Fibroblast of peridontal ligament (primary cell): ENCODE data around the gene EXD3.

Experiments used
- DNase-seq: peaks from one replicate; pipeline ENCODE4 v3.0.0-alpha.2; 2010; ENCODE audit errors: extremely low read depth

EXD3 gene

DNA sequence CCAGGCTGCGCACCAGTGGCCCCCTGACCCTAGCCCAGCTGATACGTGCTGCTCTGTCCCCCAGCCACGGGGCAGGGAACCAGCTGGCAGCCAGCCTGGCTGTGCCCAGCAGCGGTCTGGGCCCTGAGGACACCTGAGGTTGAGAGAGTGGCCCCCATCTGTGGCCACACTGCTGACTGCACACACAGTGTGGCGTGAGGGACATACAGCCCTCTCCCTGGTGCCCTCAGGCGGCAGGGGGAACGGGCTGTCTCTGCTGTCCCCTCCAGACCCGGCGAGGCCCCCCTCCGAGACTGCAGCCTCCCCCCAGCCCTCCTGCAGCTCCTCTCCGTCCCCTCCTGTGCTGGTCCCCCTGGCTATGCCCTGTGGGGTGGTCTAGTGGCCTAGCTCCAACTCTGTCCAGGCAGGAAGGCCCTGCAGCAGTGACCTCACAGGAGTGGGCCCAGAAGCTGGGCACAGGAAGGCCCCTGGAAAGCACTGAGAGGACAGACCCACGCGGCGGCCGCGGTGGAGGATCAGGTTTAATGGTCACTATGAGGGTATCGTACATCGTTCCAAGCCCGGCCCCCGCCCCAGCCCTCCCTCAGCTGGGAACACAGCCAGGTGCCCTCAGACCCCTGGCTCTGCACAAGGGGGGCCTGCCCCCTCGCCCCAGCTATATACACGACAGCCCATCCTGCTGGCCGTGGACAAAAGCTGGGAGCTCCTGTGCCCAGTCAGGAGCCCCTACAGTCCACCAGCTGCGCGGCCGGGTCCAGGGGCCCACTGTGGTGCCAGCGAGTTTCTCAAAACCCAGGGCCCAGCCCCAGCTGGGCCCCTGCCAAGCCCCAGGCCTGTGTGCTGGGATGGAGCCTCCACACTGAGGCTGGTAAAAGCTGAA lies 25.0 kb upstream of the EXD3 start:
- DNase-seq = no peak

DNA sequence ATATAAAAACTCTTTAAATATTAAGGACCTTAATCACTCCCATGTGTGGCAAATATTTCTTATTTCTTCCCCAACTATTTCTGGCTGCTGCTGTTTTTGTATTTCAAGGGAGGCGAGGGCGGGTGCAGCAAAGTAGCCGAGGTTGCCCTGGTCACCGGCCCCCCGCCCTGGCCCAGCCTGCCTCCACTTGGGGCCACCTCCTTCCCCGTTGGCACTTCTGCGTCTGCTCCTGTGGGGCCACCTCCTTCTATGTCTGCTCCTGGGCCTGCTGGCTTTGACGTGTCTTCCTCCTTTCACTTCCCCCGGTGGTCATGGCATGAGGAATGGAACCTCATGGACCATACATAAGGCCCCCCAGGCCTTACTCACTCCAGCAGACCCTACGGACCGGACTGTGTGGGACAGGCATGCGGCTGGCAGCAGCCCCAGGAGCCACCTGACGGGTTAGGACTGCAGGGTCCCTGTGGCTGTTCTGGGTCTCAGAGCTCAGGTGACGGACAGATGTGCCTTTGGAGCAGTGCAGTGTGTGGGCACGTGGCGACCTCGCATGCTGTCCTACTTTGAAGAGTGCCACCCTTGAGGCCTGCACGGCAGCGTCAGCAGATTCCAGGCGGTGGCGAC lies 24.0 kb upstream of the EXD3 start:
- DNase-seq = peak; percentile 41

DNA sequence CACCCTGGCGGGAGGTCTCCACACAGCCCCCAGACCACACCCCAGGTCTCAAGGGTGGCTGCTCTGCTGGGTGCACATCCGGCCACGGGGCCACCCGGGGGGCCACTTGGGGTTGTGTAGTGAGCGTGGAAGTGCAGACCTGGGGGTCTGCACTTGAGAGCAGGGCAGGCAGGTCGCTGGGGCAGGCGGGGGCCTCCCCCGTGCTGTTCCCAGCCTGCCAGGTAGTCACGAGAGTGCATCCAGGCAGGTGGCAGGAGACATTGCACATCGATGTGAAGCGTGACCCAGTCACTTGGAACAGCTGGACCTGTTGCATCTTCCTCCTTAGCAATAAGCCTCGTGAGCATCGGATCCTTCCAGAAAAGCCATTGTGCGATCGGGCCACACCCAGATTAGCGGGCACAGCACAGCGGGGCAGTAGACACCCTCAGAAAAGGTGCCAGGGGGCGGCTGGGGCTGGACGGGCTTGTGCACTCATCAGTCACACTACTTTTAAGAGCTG lies 23.0 kb upstream of the EXD3 start:
- DNase-seq = no peak

DNA sequence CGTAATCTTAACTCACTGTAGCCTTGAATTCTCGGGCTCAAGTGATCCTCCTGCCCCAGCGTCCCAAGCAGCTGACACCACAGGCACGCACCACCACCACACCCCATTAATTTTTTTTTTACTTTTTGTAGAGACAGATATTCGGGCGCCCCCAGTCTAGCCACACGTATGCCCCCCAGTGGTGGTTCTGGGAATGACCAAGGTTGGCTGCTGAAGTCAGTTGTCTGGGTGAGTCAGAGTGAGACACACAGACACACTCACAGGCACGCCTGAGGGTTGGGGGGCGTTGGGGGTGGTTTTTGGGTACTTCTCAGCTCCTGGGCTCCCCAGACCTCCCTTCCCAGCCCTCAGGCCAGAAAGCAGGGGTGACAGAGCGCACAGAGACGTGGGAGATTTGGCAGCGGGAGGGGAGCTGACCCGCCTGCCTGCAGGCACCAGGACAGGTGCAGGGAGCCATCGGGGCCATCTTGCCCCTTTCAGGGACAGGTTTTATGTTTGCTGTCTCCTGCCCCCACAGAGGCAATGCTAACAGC lies 22.4 kb upstream of the EXD3 start:
- DNase-seq = peak; percentile 65

DNA sequence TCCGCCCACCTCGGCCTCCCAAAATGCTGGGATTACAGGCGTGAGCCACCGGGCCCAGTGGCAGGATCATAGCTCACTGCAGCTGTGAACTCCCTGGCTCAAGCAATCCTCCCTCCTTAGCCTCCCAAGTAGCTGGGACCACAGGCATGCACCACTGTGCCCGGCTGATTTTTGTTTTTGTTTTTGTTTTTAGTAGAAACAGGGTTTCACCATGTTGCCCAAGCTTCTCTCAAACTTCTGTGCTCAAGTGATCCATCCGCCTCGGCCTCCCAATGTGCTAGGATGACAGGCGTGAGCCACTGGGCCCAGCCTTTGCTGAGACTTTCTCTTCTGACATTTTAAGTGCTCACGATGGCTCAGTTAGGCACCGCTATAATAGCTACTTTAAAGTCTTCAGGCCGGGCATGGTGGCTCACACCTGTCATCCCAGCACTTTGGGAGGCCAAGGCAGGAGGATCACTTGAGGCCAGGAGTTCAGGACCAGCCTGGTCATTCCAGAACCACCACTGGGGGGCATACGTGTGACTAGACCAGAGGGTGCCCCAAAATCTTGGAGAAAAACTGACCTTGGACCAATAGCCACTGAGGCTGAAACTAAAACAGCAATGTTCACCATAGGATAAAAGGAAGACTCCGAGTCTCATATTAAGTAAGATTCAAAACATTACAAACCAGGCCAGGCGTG lies 21.3 kb upstream of the EXD3 start:
- no peak for DNase-seq

DNA sequence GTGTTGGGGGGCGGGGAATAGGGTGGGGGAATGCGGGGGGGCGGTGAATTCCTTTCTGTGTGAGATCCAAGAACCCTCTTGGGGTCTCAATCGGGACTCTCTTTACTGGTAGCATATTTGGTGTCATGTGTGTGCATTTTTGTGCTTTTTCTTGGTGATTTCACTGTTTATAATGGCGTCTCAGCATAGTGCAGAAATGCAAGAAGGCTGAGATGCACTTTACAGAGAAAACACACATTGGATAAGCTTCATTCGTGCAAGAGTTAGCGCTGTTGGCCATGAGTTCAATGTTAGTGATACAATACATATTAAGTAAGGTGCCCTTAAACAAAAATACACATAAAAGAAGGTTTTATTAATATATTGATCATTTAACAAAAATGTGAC lies 19.0 kb upstream of the EXD3 start:
- DNase-seq = no peak

DNA sequence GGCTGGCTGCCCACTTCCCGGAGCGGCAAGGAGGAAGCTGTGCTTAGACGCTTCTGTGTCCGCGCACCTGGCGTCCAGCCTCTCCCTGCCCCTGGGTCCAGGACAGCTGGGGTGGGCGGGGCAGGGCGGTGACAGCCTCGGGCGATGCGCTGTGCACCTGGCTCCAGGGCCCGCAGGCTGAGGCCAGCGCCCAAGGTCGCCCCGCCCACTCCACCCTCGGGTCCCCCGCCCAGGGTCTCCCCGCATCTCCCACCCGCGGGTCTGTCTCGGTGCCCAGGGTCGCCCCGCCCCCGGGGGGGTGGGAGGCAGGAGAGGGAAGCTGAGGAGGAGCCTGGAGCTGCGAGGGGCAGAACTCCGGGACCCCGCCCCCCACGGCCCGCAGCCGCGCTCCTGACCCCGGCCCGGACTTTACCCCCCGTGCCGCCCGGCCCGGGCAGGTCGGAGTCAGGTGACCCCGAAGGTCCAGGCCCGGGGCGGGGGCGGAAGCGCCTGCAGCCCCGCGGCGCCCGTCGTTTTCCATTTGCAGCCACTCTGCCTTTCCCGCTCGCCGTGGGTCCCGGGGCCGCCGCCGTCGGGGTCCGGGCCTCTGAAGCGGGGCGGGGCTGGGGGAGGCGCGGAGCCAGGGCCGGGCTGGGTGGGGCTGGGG lies 18.4 kb upstream of the EXD3 start, which contains the start of gene ENTPD8:
Gene ENTPD8, minus strand, starts transcription at position 69 of the 646 bp plus-strand sequence. CDS start 3,072 bp downstream, outside the sequence.
- DNase-seq = no peak

DNA sequence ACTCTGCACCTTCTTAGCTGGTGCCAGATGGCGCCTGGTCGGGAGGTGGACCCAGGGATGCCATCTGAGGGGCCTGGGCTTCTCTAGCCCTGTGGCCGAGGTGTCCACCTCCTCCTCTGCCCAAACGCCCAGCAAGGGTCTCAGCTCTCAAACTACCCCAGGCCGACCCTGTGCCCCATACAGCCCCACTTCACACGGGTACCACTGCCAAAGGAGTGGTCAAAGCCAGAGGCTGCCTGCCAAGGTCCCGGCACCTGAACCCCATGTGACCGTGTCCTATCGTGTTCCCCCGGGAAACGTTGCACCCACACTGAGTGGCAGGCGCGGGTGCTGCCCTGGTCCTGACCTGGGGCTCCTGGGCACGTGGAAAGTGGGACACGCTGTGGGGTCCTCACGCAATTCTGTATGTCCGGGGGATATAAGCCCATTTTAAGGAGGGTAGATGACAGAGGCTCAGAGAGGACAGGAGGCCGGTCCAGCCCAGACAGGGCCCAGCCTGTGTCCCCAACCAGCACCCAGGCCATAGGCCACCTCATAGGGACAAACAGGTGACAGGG lies 16.3 kb upstream of the EXD3 start:
- no peak for DNase-seq

DNA sequence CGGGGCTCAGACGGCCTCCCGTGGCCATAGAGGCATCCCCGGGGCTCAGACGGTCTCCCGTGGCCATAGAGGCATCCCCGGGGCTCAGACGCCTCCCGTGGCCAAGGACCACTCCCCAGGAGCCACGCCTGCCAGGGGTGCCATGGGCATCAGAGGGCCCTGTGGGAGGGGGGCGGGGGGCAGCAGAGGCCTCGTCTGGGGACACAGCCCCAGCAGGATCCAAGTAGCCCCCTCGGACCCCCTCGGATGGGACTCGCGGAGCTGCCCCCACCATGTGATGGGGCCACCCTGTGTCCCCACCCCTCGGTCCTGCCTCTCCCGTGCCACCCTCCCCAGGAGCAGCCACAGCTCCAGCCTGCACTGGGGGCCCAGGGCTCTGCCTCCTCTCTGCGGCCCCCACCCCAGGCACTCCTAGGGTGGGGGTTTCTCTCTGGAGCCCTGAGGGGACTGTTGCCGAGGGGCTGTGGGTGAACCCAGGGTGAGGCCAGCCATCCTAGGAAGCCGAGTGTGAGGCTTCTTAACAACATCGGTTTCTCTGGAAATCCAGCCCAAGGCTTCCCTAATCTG lies 15.7 kb upstream of the EXD3 start:
- no peak for DNase-seq

DNA sequence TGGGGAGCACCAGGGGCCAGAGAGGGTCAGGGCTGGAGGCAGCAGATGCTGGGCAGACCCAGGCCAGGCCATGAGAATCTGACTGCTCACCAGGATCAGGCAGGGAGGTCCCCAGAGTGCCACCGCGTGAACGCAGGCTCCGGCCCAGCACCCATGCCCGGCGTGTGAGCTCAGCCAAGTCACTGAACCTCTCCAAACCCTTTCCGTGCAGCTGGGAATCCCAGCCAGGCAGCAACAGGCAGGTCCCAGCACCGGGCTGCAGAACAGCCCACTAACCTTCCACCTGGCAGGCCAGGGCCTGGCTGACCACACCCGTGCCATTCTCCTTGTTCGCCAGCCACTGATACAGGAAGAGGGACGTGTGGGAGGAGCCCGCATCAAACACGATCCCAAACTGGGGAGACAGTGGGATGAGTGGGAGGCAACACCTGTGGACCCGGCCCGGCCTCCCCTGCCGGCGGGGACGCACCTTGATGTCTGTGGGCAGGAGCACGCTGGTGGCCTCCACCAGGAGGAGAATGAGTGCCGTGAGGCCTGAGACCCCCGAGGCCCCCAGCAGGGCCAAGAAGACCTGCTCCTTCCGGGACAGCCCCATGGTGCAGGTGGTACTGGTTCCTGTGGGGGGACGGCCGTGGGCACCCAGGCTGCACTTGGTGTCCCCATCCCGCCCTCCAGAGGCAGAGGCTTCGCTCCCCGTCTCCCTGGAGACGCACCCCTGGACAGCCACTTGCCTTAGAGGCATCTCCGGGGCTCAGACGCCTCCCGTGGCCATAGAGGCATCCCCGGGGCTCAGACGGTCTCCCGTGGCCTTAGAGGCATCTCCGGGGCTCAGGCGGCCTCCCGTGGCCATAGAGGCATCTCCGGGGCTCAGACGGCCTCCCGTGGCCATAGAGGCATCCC lies 15.0 kb upstream of the EXD3 start:
- no peak for DNase-seq

DNA sequence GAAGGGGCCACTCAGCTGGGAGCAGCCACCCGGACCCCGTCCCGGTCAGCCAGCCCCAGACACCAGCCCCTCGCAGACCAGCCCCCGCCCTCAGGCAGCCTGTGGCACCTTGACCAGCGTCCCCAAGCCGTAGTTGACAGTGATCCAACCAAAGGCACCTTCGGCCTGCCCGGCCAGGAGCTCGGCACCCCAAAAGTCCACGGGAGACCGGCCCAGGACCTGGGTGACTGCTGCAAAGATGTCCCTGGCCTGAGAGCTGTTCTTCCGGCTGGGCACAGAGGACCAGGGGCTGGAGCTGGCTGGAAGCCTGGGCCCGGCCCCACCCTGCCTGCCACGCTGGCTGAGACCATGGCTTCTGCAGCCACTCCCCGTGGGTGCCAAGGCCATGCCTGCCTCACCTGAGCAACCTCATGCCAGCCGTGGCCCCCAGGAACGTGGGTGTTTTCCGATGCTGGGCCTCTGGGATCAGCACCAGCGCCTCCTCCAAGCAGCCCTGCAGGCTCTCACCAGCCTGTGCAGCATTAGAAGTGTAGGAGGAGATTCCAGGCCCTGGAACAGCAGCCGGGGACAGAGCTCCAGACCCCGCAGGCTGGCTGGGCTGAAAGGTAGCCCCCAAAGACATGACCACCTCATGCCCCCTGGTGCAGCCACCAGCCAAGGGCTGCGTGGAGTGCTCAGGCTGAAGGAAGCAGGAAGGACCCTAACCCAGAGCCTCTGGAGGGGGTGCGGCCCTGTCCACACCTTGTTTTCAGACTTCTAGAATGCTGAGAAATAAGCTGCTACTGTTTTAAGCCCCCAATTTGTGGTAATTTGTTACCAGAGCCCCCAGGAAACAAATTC lies 14.0 kb upstream of the EXD3 start:
- no peak for DNase-seq

DNA sequence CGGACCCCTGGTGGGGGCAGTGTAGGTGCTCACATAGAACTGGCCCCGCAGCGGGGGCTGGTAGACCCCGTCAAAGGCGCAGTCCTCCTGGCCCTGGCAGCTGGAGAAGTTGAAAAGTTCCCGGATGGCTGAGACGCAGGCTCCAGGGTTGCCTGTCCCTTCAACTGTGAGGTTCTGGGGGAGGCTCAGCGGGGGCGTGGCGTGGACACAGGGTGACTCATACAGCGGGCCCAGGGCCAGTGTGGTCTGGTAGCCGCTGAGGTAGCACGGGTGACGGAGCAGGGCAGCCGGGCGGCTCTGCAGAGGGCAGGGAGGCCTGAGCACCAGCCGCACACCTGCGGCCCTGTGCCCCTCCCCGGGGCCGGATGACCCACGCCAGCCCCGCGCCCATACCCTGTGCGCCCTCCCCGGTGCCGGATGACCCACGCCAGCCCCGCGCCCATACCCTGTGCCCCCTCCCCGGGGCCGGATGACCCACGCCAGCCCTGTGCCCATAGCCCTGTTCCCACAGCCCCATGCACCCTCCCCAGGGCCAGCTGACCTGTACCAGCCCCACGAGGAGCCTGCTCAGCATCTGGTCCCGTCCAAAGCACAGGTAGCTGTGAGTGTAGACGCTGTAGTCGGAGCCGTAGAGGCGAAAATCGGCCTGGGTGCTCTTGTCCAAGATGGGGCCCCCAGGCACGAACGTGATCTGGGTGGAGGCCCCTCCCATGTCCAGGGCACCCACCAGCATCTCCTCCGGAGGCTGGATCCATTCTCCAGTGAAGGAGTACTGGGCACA lies 13.2 kb upstream of the EXD3 start:
- DNase-seq = peak; percentile 66

DNA sequence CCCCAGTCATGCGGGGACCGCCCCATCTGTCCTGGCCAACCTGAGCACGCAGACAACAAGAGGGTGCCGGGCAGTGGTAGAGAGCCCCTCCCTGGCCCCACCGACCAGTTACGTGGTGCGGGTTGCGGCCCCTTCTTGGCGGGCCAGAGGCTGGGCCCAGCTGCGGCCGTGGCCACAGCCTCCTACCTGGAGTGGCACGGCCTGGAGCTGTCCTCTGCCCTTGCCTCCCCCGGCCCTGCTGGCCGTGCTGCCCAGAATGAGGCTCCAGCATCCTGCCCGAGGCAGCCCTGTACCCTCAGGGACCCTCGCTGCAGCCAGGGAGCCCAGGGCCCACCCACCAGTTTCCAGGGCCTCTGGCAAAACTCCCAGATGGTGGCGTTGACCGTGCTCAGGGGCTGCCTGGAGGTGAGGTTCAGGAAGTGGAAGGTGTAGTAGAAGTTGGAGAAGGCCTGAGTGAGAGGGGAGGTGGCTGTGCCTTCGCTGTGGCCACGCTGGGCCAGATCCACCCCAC lies 12.5 kb upstream of the EXD3 start:
- no peak for DNase-seq

DNA sequence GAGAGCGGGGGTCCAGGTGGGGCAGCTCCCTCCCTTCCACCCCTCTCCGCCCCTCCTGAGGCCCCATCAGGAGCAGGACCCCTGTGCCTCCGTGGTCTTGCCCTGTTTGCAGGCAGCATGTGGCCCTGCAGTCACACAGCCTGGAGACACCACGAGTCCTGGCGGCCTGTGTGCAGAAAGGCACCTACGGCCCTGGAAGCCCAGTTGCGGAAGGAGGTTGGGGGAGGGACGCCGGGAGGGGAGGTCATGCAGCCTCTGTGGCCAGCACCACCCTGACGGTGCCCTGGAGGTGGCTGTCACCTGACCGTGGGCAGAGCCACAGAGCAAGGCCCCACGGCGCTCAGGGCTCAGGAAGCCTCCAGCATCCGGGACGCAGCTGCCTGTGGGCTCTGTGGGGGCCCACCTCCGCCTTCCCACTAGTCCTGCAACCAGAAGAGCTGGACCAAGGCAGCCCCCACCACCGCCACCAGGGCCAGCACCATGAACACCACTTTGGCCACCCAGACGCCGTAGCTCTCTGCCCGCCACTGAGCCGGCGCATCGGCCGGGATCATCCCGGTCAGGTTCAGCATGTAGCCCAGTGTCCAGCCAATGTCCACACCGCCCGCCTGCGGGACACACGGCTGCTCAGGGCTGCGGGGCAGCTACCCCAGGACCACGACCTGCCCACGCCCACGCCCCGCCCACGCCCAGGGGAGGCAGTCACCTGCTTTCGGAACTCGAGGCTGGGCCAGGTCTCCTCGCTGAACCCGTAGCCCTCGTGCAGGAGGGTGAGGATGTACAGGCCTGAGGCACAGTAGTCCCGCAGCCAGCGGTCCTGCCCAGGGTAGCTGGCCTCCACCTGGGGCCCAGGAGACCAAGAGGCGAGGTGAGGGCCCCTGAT lies 11.8 kb upstream of the EXD3 start:
- DNase-seq = no peak

DNA sequence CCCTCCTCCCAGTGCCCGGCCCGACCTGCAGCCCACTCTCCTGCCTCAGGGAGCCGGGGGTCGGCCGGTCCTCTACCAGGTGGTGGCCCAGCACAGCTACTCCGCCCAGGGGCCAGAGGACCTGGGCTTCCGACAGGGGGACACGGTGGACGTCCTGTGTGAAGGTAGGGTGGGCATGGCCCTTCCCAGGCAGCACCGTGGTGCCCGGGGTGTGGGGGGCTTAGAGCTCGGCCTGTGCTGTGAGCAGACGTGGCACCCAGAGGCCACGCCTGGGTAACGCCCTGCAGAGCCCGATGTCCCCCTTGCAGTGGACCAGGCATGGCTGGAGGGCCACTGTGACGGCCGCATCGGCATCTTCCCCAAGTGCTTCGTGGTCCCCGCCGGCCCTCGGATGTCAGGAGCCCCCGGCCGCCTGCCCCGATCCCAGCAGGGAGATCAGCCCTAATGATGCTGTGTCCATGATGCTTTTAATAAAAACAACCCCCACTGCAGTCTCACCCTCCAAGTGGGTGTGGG lies 11.0 kb upstream of the EXD3 start:
- no peak for DNase-seq

DNA sequence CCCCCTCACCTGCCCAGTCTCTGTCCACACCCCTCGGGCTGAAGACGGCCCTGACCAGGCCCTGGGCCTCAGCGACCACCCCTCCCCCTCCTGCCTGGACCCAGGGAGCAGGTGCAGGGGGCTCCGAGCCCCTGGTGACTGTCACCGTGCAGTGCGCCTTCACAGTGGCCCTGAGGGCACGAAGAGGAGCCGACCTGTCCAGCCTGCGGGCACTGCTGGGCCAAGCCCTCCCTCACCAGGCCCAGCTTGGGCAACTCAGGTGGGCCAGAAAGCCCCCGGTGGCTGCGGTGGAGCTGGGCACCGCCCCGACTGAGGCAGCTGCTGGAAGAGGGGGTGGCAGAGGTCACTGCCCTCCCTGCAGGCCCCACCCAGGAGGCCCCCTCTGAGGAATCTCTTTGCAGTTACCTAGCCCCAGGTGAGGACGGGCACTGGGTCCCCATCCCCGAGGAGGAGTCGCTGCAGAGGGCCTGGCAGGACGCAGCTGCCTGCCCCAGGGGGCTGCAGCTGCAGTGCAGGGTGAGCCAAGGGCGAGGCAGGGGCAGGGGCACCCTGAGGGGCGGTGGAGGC lies 10.5 kb upstream of the EXD3 start:
- DNase-seq = no peak
